Hematopoietic multipotent progenitor cell treated with erythropoietin and hydrocortisone succinate and interleukin-3 and kit ligand, for 17 days (in vitro differentiated cells): ENCODE data around the gene CCDC192.
"Not testable (repeated sequence)": the region's sequence is repeated elsewhere in the genome, so short reads cannot be mapped to it uniquely, and the experiment has no call there.

Source experiments
- DNase-seq: peaks from one replicate; pipeline ENCODE4 v3.0.0-alpha.2; 2015; ENCODE audit warnings: low spot score

CCDC192 gene

DNA sequence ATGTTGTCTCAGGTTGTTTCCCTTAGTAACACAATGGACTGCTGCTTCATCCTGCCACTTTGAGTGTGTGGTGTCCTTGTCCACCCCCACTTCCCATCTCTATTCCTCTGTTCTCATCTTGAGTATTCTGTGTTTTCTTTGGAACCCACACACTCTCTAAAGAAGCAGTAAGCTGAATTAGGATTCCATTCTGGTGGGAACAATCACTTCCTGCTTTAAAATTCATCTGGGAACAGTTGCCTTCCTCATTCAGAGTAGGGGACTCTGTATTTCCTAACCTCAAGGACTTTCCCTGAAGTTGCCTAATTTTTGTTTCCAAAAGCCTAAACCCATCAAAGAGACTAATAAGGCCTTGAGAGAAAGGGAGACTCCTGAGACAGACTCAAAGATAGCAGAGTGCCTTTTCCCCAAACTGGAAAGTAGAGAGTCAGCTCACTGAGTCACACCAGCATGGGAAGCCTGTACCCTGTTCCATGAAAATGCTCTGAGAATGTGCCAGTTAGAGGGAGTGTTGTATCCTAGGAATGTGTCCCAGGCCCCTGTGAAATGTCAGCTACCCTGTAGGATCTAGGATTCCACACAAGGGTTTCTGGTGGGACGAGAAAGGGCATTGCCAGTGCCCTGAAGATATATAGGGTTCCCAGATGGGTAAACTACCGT is 63.6 kb downstream of the CCDC192 start:
- no peak for DNase-seq

DNA sequence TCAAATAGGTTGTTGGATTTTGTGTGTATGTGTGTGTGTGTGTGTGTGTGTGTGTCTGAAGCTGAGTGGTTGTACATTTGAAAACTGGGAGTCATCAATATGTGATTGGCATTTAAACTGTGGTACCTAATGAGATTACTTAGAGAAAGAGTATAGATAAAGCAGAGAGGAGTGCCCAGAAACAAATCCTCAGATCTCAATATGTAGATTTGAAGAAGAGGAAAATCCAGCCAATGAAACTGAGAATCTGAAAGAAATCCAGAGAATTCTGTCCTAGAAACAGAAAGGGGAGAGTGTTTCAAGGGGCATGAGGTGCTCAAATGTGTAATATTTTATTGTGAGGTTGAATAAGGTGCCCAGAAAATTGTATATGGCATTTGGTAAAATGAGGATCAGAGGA is 66.2 kb downstream of the CCDC192 start:
- no peak for DNase-seq

GRCh38 chr5:127770272-127770671 is 67.1 kb downstream of the CCDC192 start:
- no peak for DNase-seq

GRCh38 chr5:127772531-127772930 is 69.3 kb downstream of the CCDC192 start:
- no peak for DNase-seq

DNA sequence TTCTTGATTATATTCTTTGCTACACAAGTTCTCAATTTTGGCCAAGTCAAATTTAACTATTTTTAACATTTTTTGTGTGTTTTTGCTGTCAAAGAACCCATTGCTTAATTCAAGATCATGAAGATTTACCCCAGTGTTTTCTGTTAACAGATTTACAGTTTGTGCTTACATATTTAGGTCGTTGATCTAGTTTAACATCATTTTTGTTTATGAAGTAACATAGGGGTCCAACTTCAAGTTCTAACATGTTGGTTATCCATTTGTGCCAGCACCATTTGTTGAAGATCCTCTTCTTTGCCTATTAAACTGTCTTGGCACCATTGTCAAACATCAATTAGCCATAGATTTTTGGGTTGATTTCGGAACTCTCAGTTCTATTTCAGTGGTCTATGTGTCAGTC is 71.0 kb downstream of the CCDC192 start:
- DNase-seq, result no peak

GRCh38 chr5:127776477-127776876 is 73.3 kb downstream of the CCDC192 start:
- DNase-seq, result no peak

GRCh38 chr5:127777957-127778356 is 74.8 kb downstream of the CCDC192 start:
- no peak for DNase-seq

DNA sequence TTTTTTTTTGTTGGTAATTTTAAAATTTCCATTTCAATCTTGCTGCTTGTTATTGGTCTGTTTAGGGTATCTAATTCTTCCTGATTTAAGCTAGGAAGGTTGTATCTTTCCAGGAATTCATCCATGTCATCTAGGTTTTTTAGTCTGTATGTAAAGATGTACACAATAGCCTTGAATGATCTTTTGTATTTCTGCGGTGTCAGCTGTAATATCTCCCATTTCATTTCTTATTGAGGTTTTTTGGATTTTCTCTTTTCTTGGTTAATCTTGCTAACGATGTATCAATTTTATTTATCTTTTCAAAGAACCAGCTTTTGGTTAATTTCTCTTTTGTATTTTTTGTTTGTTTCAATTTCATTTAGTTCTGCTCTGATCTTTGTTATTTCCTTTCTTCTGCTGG is 79.3 kb downstream of the CCDC192 start:
- not testable (repeated sequence) for DNase-seq

DNA sequence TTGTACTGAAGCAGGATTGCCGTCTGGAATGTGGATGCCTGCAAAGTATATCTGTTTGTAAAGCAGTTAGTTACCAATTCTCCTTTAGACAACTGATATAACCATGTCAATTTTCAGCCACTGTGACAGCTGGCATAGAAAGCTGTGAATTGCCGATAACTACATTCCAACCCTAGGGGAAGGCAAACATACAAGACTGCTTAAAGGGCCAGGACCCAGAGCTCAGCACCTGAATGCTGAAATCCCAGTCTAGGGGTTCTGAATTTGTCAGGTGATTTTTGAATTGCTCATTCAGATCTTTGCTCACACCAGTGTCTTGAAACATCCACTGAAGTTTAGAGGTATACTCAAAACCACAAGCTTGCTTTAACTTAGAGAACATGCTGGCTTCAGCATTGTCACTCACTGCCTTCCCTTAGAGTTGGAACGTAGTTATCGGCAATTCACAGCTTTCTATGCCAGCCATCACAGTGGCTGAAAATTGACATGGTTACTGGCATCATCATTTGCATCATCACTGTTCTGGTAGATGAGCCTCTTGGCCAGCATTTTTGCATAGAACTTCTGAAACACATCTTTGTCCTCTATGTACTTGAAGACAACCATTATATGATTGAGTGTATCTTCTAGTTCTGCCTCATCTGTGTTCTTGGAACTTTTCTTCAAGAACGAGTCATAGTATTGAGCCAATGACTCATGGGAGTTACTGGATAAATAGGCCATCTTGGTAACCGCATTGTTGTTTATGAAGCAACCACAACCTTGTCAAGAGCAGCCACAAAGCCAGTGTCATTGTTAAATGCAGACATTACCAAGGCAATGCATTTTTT is 82.1 kb downstream of the CCDC192 start:
- no peak for DNase-seq

DNA sequence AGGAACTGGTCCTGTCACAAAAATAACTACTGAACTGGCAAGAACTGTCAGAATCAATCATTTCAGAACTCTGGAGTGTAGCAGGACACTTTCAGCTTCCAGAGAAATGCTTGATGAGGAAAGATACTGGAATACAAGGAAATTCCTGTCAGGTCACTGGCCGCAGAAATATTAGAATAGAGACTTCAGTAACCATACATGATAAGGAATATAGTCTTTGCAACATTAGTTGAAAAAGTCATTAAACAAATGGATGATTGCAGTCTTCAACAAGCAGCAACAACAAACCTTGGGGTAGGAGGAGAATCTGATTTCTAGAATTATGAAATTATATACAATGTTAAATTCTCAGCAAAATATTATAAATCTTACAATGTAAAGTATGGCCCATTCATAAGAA is 88.2 kb downstream of the CCDC192 start:
- no peak for DNase-seq

DNA sequence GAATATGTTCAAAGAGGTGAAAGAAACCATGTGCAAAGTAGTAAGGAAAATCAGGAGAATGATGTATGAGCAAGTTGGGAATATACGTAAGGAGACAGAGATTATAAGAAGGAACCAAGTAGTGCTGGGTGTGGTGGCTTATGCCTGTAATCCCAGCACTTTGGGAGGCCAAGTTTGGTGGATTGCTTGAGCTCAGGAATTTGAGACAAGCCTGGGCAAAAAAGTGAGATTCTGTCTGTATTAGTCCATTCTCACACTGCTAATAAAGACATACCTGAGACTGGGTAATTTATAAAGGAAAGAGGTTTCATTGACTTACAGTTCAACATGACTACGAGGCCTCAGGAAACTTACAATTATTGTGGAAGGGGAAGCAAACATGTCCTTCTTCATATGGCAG is 88.7 kb downstream of the CCDC192 start:
- DNase-seq, result not testable (repeated sequence)

DNA sequence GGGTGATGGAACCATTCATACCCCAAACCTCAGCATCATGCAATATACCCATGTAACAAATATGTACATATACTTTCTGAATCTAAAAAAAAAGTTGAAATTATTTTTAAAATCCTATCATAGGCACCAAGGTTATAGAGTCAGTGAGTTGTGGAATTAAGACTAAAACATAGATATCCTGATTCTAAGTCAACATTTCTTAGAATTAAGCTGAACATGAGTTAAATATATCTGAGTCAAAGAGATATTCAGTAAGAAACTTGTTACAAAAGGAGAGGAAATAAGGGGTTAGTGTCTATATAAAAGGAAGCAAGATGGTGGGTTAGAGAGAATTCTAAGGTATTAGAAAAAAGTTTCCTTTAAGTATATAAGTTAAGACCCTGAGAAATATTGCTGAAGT is 89.9 kb downstream of the CCDC192 start:
- DNase-seq, result no peak

GRCh38 chr5:127793879-127794278 is 90.7 kb downstream of the CCDC192 start:
- DNase-seq, result no peak

GRCh38 chr5:127796211-127796610 is 93.0 kb downstream of the CCDC192 start:
- DNase-seq, result no peak

- DNase-seq, result no peak
These were observed 96.2 kb downstream of the CCDC192 start for GRCh38 chr5:127799293-127799905.

DNA sequence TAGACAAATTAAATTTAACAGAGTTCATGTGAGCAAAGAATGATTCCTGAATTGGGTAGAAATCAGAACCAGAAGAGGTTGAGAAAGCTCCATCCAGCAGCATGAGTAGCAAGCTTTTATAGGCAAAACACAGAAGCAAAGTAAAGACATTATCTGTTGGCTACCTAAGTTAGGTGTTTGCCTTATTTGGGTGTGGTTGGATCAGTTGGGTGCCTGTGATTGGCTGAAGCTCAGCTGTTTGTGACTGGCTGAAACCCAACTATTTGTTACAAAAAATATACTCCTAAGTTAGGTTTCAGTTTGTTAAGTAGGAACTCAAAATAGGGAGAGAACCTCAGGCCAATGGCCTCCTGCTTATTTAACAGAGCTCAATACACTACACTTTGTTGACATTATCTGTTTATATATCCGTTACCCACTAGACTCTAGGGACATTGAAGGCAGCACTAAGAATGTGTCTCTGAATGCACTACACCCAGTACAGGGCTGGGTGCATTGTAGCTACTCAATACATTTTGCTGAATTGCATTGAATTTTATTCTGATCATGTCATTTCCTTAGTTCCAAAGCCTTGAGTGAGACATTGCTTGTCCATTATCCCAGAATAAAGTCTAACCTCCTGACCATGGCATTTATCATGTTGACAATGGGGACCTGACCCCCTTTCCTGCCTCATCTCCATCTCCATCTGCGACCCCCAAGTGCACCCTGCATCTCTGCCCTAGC is 98.7 kb downstream of the CCDC192 start:
- DNase-seq, result no peak

DNA sequence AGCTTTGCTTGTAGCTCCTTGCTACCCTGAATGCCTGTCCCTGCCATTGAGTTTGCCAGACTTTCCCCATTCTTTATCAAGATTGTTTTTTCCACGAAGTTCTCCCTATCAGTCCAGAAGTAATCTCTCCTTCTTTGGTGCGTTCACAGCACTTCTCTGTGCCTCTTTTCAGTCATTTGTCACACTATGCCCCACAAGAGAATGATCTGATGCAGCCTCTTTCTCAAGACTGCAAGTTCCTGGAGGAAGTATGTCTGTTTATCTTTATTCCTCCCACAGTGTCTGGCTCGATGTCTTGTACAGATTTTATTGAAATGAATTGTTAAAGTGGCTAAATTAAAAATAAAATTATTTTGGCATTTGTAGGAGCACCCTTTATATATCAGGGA is 99.3 kb downstream of the CCDC192 start:
- no peak for DNase-seq

DNA sequence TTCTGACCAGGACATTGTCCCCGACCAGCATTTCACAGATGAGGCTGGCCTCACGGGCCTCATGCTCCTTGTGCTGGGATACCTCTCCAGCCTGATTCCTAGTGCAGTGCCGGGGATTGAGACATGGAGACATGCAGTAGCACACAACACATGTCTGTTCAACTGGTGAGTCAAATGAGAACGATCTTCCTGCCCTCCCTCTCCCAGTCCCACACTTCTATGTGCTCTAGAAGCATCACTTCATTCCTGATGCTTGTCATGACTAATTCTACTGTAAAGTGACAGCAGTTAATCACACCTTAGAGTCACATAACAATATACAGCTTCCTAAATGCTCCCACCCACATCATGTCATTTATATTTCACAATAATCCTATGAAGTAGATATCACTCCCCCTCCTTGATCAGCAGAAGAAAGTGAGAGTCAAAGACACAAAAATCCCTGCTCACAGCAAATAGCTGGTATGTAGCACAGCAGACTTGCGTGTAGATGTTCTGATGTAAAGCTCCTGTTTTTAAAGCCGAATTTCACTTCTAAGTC is 101.8 kb downstream of the CCDC192 start:
- no peak for DNase-seq

DNA sequence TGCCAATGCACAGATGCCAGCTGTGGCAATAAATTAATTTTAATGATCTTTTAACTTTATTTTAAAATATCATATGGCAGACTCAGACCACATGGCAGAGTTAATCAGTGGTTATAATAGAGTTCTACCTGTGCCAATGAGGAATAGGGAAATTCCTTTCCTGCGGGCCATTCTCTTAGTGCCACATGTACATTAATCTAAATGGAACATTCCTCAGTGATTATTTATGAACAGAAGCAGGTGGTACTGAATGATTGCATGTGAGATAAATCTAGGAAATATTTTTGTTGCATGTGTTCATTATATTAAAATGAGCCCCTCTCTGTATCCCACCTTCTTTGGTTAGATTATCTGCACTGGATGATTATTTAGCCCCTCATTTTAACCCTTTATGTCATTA is 102.3 kb downstream of the CCDC192 start:
- DNase-seq, result no peak

GRCh38 chr5:127806776-127807175 is 103.6 kb downstream of the CCDC192 start:
- no peak for DNase-seq

GRCh38 chr5:127809533-127809932 is 106.3 kb downstream of the CCDC192 start:
- DNase-seq, result no peak

- no peak for DNase-seq
These were observed 106.8 kb downstream of the CCDC192 start for GRCh38 chr5:127810017-127810416.
